Stimulated activated effector memory CD8-positive, alpha-beta T cell treated with anti-CD3 and anti-CD28 coated beads, Interleukin-12 subunit alpha, Interleukin-12 subunit beta, amount 100 ng/mL, for 72 hours (primary cell): ENCODE measurements around the gene TECPR2.
A peak's percentile ranks its signal among the peaks of the same experiment; 100 is the strongest.

ENCODE experiments used
- ATAC-seq: fragments of 150-1000 bp; cut with Tn5 transposase; 2 replicates; pipeline ENCODE4 v1.10.0; 2021
- DNase-seq, 2 donors: peaks; one replicate each; pipeline ENCODE4 v3.0.0; 2021 to 2022; ENCODE audit warnings: low spot score in 2 of 2
- H3K27ac Mint-ChIP-seq: one replicate; pipeline ENCODE4 v1.8.0; 2022; ENCODE audit warnings: mild to moderate bottlenecking, mixed read lengths
- H3K36me3 Mint-ChIP-seq: one replicate; pipeline ENCODE4 v1.8.0; 2022; ENCODE audit warnings: mild to moderate bottlenecking, mixed read lengths
- H3K4me1 Mint-ChIP-seq: one replicate; pipeline ENCODE4 v1.8.0; 2022; ENCODE audit warnings: mixed read lengths
- H3K4me3 Mint-ChIP-seq: one replicate; pipeline ENCODE4 v1.8.0; 2022; ENCODE audit warnings: mild to moderate bottlenecking, mixed read lengths
- H3K9me3 Mint-ChIP-seq: one replicate; pipeline ENCODE4 v1.8.0; 2022; ENCODE audit warnings: mixed read lengths

TECPR2 gene

DNA sequence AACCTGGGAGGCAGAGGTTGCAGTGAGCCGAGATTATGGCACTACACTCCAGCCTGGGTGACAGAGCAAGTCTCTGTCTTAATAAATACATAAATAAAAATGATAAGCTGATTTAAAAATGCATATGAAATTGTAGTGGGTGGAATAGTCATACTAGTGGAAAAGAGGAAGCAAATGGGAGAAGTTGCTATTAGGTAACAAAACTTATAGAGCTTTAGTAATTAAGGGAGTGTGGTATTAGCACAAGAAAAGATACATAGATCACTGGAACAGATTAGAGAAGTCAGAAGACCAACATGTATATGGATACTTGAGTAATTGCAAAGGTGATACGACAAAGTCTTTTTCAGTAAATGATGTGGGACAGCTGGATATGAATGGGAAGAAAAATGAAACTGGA lies 26.5 kb downstream of the TECPR2 start:
- H3K27ac Mint-ChIP-seq: no peak overlapping the region
- H3K36me3 Mint-ChIP-seq: no peaks in the 10 kb centered on the region
- H3K9me3 Mint-ChIP-seq: no peaks in the 10 kb centered on the region
- ATAC-seq (no peak), DNase-seq (no peak)
- no peaks in the 10 kb centered on the region for H3K4me1 Mint-ChIP-seq
- no peak overlapping the region for H3K4me3 Mint-ChIP-seq

DNA sequence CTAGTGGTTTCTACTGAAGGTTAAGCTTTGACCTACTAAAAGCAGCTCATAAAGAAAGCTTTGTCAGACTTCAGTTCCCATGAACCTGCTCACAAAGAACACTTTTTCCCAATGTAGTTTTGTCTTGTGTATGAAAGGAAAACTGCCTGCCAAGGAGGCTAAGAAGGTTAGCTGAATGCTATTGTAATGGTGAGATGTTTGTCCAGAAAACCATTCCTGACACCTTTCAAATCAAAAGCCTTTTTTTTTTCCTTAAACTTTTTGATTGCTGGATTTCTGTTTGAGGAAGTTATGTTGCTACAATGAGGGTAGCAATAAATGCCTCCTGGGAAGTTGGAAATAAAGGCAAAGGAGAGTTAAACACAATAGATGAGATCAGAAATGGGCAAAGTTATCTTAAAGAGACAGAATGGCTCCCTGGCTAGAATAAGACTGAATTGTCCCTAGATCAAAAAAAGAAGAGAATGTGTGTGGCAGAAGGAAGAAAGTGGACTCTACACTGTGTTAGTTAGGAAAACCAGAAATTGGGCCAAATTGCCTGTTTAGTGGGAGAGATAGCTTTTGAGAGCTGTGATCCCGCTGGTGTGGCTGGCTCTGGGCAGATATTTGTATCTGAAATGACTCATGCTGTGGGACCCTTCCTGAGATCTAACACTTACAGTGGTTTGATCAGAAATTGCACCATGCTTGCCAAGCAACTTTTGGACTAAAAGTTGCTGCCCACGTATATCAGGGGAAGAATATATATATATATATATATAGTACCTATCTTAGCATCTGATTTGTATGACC lies 27.5 kb downstream of the TECPR2 start:
- Mint-ChIP-seq H3K9me3 (no peaks in the 10 kb centered on the region), H3K4me1 (peaks cover 6% of the 10 kb centered on the region), H3K36me3 (no peaks in the 10 kb centered on the region), H3K4me3 (no peak overlapping the region), H3K27ac (no peak overlapping the region)
- DNase-seq: no peak
- no peak for ATAC-seq

DNA sequence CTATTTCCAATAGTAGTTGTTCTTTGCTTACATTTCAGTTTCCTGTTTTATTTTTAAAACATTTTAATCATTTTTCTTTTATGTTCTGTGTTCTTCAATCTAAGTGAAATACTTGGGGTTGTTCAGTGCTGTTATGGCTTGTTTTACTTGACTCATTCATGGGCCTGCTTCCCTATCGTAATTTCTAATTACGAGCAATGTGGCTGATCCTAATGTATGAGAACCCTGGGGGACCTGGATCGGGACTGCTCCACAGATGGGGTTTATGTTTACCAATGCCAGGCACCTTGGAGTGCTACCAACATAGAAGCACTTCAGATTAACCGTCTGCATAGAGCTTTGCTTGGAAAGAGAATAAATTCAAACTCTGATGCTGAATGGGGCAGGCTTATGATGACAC lies 29.8 kb downstream of the TECPR2 start:
- no peak for ATAC-seq
- DNase-seq: no peak
- Mint-ChIP-seq H3K36me3 (no peaks in the 10 kb centered on the region), H3K9me3 (no peaks in the 10 kb centered on the region), H3K4me1 (peaks cover 6% of the 10 kb centered on the region), H3K4me3 (no peak overlapping the region), H3K27ac (no peak overlapping the region)

GRCh38 chr14:102394717-102395375 lies 32.1 kb downstream of the TECPR2 start:
- Mint-ChIP-seq H3K9me3 (peaks cover 7% of the 10 kb centered on the region), H3K27ac (peak overlapping the region; percentile 63), H3K4me1 (peaks cover 6% of the 10 kb centered on the region), H3K4me3 (no peak overlapping the region), H3K36me3 (no peaks in the 10 kb centered on the region)
- DNase-seq: no peak
- no peak for ATAC-seq

DNA sequence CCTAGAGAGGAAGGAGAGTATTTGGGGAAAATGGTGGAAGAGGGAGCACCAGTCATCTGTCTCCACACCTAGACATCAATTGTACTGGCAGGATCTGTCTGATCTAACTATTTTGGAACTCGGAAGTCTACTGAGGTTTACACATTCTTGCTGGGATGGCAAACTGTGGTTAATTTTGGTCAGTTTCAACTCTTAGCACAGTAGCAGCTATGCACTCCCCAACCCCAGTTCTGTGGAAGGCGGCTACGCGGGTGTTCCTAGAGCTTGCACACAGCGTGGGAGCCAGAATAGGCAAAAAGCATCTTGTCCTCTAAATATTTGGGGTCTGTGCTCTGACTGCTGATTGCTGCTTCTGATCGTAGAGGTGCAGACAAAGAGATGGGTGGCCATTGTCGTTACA lies 33.8 kb downstream of the TECPR2 start:
- no peak for DNase-seq
- H3K36me3 Mint-ChIP-seq: no peaks in the 10 kb centered on the region
- no peak for ATAC-seq
- no peak overlapping the region for H3K4me3 Mint-ChIP-seq
- peaks cover 6% of the 10 kb centered on the region for H3K4me1 Mint-ChIP-seq
- peaks cover 7% of the 10 kb centered on the region for H3K9me3 Mint-ChIP-seq
- H3K27ac Mint-ChIP-seq: no peak overlapping the region

DNA sequence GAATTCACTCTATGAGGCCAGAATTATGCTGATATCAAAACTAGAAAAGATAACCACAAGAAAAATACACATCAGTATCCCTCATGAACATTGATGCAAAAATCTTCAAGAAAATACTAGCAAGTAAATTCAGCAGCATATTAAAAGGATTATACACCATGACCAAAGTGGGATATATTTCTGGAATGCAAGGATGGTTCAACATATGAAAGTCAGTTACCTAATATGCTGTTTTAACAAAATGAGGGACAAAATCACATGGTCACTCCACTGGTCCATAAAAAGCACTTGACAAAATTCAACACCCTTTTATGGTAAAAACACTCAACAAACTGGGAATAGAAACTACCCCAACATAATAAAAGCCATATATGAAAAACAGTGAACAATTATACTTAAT lies 40.3 kb downstream of the TECPR2 start:
- Mint-ChIP-seq H3K4me3 (no peak overlapping the region), H3K9me3 (peaks cover 22% of the 10 kb centered on the region), H3K27ac (no peak overlapping the region), H3K36me3 (peaks cover 7% of the 10 kb centered on the region), H3K4me1 (no peaks in the 10 kb centered on the region)
- DNase-seq (no peak), ATAC-seq (no peak)

DNA sequence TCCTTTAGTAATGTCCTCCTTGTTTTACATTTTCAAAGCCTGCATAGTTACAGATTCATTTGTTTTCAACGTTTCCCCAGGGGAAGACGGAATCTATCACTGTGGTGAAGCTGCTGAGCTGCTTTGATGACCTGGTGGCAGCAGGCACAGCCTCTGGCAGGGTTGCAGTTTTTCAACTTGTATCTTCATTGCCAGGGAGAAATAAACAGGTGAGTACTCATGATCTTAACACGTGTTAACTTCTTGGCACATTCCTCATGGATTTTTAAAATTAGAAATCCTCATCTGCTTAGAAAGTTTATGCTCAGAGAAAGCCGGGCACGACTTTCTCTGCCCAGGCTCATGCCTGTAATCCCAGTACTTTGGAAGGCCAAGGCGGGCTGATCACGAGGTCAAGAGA lies 44.5 kb downstream of the TECPR2 start:
- ATAC-seq (no peak), DNase-seq (no peak)
- Mint-ChIP-seq H3K9me3 (peaks cover 14% of the 10 kb centered on the region), H3K4me1 (peaks cover 7% of the 10 kb centered on the region), H3K4me3 (no peak overlapping the region), H3K27ac (no peak overlapping the region), H3K36me3 (peaks cover 18% of the 10 kb centered on the region)

- H3K36me3 Mint-ChIP-seq: peaks cover 18% of the 10 kb centered on the region
- peak overlapping the region; percentile 48 for H3K27ac Mint-ChIP-seq
- DNase-seq (no peak), ATAC-seq (no peak)
- H3K4me3 Mint-ChIP-seq: no peak overlapping the region
- H3K9me3 Mint-ChIP-seq: peaks cover 2% of the 10 kb centered on the region
- peaks cover 7% of the 10 kb centered on the region for H3K4me1 Mint-ChIP-seq
Measured at GRCh38 chr14:102408724-102409123, 46.0 kb downstream of the TECPR2 start.

- DNase-seq (no peak), ATAC-seq (no peak)
- no peak overlapping the region for H3K4me3 Mint-ChIP-seq
- no peaks in the 10 kb centered on the region for H3K9me3 Mint-ChIP-seq
- H3K27ac Mint-ChIP-seq: peak overlapping the region; percentile 73
- no peaks in the 10 kb centered on the region for H3K4me1 Mint-ChIP-seq
- no peaks in the 10 kb centered on the region for H3K36me3 Mint-ChIP-seq
Measured at GRCh38 chr14:102415671-102416070, 52.9 kb downstream of the TECPR2 start.

DNA sequence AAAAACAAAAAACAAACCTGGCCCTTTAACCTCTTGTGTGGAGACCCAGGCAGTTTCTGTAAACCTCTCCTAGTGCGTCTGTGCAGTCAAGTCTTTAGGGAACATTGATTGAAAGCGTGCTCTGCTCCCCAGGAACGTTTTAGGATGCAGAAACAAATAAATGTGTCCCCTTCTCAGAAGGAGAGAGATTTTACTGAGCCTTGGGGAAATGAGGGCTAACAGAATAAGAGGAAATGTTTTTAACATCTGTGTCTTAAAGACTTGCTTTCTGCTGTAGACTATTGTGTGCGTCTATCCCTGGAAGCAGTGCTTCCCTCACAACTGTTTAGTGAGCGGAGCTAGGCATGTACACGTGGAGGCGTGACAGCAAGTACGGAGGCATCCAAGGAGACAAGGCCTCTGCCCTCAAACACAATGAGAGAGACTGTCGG lies 54.3 kb downstream of the TECPR2 start:
- no peak for ATAC-seq
- DNase-seq: no peak
- H3K27ac Mint-ChIP-seq: peak overlapping the region; percentile 2
- H3K4me1 Mint-ChIP-seq: no peaks in the 10 kb centered on the region
- no peaks in the 10 kb centered on the region for H3K36me3 Mint-ChIP-seq
- H3K9me3 Mint-ChIP-seq: no peaks in the 10 kb centered on the region
- H3K4me3 Mint-ChIP-seq: no peak overlapping the region

DNA sequence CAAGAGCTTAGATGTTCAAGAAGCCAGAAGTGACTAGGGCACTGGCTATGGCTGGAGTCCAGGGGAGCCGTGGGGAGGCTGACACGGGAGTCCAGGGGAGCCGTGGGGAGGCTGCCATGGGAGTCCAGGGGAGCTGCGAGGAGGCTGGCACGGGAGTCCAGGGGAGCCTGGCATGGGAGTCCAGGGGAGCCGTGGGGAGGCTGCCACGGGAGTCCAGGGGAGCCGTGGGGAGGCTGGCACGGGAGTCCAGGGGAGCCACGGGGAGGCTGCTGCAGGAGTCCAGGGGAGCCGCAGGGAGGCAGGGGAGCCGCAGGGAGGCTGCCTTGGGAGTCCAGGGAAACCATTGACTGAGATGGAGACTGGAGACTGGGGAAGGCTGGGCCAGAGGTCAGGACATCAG lies 54.9 kb downstream of the TECPR2 start:
- Mint-ChIP-seq H3K36me3 (no peaks in the 10 kb centered on the region), H3K4me1 (no peaks in the 10 kb centered on the region), H3K27ac (peak overlapping the region; percentile 2), H3K9me3 (no peaks in the 10 kb centered on the region), H3K4me3 (no peak overlapping the region)
- ATAC-seq: no peak
- no peak for DNase-seq

GRCh38 chr14:102418169-102418852 lies 55.6 kb downstream of the TECPR2 start:
- Mint-ChIP-seq H3K36me3 (no peaks in the 10 kb centered on the region), H3K4me1 (no peaks in the 10 kb centered on the region)
- no peak for ATAC-seq

GRCh38 chr14:102418853-102419240 lies 56.1 kb downstream of the TECPR2 start:
- Mint-ChIP-seq H3K4me3 (no peak overlapping the region), H3K36me3 (no peaks in the 10 kb centered on the region), H3K4me1 (no peaks in the 10 kb centered on the region), H3K27ac (no peak overlapping the region), H3K9me3 (no peaks in the 10 kb centered on the region)
- no peak for DNase-seq
- ATAC-seq: no peak

More at GRCh38 chr14:102418169-102418852, 55.6 kb downstream of the TECPR2 start:
- DNase-seq: no peak
- no peak overlapping the region for H3K4me3 Mint-ChIP-seq
- no peak overlapping the region for H3K27ac Mint-ChIP-seq
- no peaks in the 10 kb centered on the region for H3K9me3 Mint-ChIP-seq

DNA sequence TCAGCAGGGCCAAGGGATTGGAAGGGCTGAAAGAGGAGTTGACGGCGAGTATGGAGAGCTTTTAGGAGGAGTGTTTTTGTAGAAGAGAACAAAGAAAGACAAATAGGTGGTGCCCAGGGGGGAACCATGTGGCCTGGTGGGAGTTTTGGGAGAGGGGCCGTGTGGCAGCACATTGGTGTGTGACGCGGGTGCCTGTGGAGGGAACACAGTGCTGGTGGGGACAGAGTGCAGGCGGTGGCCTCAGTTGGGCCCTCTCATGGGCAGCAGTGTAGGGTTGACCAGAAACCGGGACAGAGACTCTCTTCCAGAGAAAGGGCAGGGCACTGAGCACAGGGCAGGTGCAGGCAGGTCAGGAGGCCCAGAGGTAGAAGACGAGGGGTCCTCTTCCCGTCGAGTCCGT lies 56.5 kb downstream of the TECPR2 start:
- DNase-seq: no peak
- no peaks in the 10 kb centered on the region for H3K9me3 Mint-ChIP-seq
- no peaks in the 10 kb centered on the region for H3K36me3 Mint-ChIP-seq
- H3K27ac Mint-ChIP-seq: no peak overlapping the region
- no peak overlapping the region for H3K4me3 Mint-ChIP-seq
- ATAC-seq: no peak
- no peaks in the 10 kb centered on the region for H3K4me1 Mint-ChIP-seq

- Mint-ChIP-seq H3K4me3 (no peak overlapping the region), H3K27ac (no peak overlapping the region), H3K4me1 (no peaks in the 10 kb centered on the region), H3K36me3 (no peaks in the 10 kb centered on the region), H3K9me3 (no peaks in the 10 kb centered on the region)
- ATAC-seq: no peak
- DNase-seq: no peak
Measured at GRCh38 chr14:102419716-102420115, 57.0 kb downstream of the TECPR2 start.
